ENCODE results near the gene COL2A1. TPM values are rescaled to one million over a fixed set of nuclear protein-coding genes. Genes with fewer than 3 reads are reported as not detected.

COL2A1 gene
- total RNA-seq, 1 experiment from 2014 or later = 201 TPM

DNA sequence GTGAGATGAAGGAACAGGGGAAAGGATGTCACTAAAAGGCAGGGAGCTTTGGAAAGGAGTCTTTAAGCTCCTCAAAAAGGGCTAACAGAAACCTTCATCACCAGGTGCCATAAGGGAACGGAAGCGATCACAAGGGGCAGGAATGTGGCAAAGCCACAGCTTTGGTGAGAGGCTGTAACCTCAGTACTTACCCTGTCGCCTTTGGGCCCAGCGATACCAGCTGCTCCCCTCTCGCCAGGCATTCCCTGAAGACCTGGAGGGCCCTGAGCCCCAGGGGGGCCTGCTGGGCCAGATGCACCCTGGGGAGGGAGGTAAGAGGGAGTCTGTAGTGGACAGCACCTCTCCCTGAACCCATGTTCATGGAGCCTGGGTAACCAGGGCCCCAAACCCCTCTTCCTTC is 22.0 kb downstream of the COL2A1 start:
- POLR2A ChIA-PET = no interaction called here
- no peak overlapping the region for H3K27ac Mint-ChIP-seq (ENCODE audit: unreplicated experiment)
- intact Hi-C loops (cut with micrococcal nuclease; ENCODE audit: unreplicated experiment) = no loop called here
- CTCF ChIA-PET = interaction anchor here (0.8 to 1.2 kb wide), 2 partner anchors 77 to 80 kb away, joined by 3 to 4 read pairs; partner anchors contain the start of gene VDR
- H3K4me3 Mint-ChIP-seq (ENCODE audit: unreplicated experiment) = no peak overlapping the region
- H3K9me3 Mint-ChIP-seq (ENCODE audit: unreplicated experiment) = no peaks in the 10 kb centered on the region
- no peak for DNase-seq
- no TSS peak for BruUV-seq (replicated peaks)
- H3K27me3 Mint-ChIP-seq (ENCODE audit: insufficient read depth, unreplicated experiment) = no peaks in the 10 kb centered on the region
- peaks cover 18% of the 10 kb centered on the region for H3K36me3 Mint-ChIP-seq (ENCODE audit: insufficient read depth, unreplicated experiment)
- Histone ChIP-seq H3K36me3 (ENCODE audit: control insufficient read depth, insufficient read depth, low read length) (no peaks in the 10 kb centered on the region; the same call in 1 of the 2 replicates), H3K9me3 (no peaks in the 10 kb centered on the region), H3K27me3 (replicated peaks; ENCODE audit: control insufficient read depth, insufficient read depth, low read length) (no peaks in the 10 kb centered on the region), H3K4me1 (no peaks in the 10 kb centered on the region), H3K4me3 (ENCODE audit: low read depth, low read length) (no peak overlapping the region)
- H3K4me1 Mint-ChIP-seq (ENCODE audit: low read depth, unreplicated experiment) = no peaks in the 10 kb centered on the region
- TF ChIP-seq, protein P1, sequence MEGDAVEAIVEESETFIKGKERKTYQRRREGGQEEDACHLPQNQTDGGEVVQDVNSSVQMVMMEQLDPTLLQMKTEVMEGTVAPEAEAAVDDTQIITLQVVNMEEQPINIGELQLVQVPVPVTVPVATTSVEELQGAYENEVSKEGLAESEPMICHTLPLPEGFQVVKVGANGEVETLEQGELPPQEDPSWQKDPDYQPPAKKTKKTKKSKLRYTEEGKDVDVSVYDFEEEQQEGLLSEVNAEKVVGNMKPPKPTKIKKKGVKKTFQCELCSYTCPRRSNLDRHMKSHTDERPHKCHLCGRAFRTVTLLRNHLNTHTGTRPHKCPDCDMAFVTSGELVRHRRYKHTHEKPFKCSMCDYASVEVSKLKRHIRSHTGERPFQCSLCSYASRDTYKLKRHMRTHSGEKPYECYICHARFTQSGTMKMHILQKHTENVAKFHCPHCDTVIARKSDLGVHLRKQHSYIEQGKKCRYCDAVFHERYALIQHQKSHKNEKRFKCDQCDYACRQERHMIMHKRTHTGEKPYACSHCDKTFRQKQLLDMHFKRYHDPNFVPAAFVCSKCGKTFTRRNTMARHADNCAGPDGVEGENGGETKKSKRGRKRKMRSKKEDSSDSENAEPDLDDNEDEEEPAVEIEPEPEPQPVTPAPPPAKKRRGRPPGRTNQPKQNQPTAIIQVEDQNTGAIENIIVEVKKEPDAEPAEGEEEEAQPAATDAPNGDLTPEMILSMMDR (IDR thresholded peaks at IDR 0.05; ENCODE audit: insufficient read depth in 1 of 2, low read depth in 1 of 2, low read length in 1 of 2, severe bottlenecking in 1 of 2, unreplicated experiment in 1 of 2) = no peak

DNA sequence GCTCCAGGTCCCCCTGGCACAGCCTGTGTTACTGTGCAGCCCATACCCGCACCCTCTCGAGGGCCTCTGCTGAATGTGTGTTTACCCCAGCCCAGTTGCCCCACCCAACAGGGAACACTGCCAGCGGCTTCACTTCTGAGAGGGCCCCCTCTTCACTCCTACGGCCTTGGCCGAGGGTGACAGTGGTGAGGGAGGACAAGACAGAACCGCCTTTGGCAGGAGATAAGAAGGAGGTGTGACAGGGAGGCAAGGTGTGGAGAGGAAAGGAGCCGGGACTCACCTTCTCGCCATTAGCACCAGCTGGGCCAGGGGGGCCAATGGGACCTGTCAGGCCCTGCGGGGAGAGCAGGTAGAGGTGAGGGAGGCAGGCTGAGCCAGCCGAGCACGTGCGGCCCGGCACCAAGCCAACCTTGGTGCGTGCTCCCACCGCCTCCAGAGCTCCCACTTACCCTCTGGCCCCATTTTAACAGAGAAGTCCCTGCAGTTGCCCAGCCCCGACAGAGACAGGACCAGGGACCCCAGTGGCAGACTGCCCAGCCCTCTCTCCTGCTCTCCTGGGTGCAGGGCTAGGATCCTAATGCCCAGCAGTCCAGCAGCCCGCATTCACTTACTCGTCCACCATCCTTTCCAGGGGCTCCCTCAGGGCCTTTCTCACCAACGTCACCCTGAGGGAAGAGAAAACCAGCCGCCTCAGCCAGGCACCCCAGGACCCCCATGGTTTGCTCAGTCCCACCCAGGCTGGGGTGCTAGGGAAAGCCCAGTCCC is 22.6 kb downstream of the COL2A1 start:
- Mint-ChIP-seq H3K4me1 (ENCODE audit: low read depth, unreplicated experiment) (no peaks in the 10 kb centered on the region), H3K9me3 (ENCODE audit: unreplicated experiment) (no peaks in the 10 kb centered on the region), H3K27me3 (ENCODE audit: insufficient read depth, unreplicated experiment) (no peaks in the 10 kb centered on the region), H3K36me3 (ENCODE audit: insufficient read depth, unreplicated experiment) (peaks cover 17% of the 10 kb centered on the region), H3K27ac (ENCODE audit: unreplicated experiment) (no peak overlapping the region), H3K4me3 (ENCODE audit: unreplicated experiment) (no peak overlapping the region)
- no TSS peak for BruUV-seq (replicated peaks)
- no peaks in the 10 kb centered on the region for H3K4me1 ChIP-seq
- no peaks in the 10 kb centered on the region for H3K9me3 ChIP-seq
- CTCF ChIA-PET = interaction anchor here (1.2 kb wide), 1 partner anchor 80 kb away, joined by 4 read pairs; no protein-coding TSS in a partner anchor
- TF ChIP-seq, protein P1 (IDR thresholded peaks at IDR 0.05; ENCODE audit: insufficient read depth in 1 of 2, low read depth in 1 of 2, low read length in 1 of 2, severe bottlenecking in 1 of 2, unreplicated experiment in 1 of 2) = no peak
- intact Hi-C loops (cut with micrococcal nuclease; ENCODE audit: unreplicated experiment) = no loop called here
- no peak for DNase-seq
- H3K27me3 ChIP-seq (replicated peaks; ENCODE audit: control insufficient read depth, insufficient read depth, low read length) = no peaks in the 10 kb centered on the region
- no peak overlapping the region for H3K4me3 ChIP-seq (ENCODE audit: low read depth, low read length)
- H3K36me3 ChIP-seq (ENCODE audit: control insufficient read depth, insufficient read depth, low read length) = no peaks in the 10 kb centered on the region; the same call in 1 of the 2 replicates
- POLR2A ChIA-PET = no interaction called here

DNA sequence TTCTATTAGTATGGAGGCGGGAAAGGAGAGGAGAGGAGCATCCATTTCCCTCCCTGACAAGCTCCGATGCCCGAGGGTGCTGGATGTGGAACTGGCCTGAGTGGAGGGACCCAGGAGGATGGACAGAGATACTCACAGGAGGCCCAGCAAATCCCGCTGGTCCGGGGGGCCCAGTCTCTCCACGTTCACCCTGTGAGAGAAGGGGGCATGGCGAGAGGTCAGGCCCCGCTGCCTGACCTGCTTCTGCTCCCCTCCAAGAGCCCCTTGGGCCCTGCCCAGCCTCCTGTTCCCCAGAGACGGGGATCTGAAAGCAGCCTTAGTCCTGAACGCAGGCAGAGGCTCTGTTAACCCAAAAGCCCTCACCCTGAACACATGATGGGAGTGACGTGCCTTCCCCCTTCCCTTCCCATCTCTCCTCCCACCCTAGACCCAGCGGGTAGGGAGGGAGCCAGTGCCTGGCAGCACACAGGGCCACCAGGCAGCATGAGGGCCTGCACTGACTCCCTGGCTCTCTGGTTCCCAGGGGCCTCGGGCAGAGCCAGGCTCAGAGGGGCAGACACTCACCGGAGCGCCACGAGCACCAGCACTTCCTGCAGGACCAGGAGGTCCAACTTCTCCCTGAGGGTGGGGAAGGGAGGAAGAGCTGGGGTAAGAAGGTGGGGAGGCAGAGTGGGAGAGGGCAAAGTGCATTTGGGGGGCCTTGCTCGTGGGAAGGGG is 23.3 kb downstream of the COL2A1 start:
- intact Hi-C loops (cut with micrococcal nuclease; ENCODE audit: unreplicated experiment) = no loop called here
- Histone ChIP-seq H3K27me3 (replicated peaks; ENCODE audit: control insufficient read depth, insufficient read depth, low read length) (no peaks in the 10 kb centered on the region), H3K36me3 (ENCODE audit: control insufficient read depth, insufficient read depth, low read length) (no peaks in the 10 kb centered on the region; the same call in 1 of the 2 replicates), H3K9me3 (no peaks in the 10 kb centered on the region), H3K4me3 (ENCODE audit: low read depth, low read length) (no peak overlapping the region), H3K4me1 (no peaks in the 10 kb centered on the region)
- H3K4me1 Mint-ChIP-seq (ENCODE audit: low read depth, unreplicated experiment) = no peaks in the 10 kb centered on the region
- ChIA-PET CTCF (interaction anchor here (1.2 to 1.5 kb wide), 2 partner anchors 18 to 81 kb away, joined by 4 to 5 read pairs; partner anchors contain the start of gene TMEM106C), POLR2A (no interaction called here)
- H3K36me3 Mint-ChIP-seq (ENCODE audit: insufficient read depth, unreplicated experiment) = peaks cover 17% of the 10 kb centered on the region
- no peak overlapping the region for H3K27ac Mint-ChIP-seq (ENCODE audit: unreplicated experiment)
- no peak overlapping the region for H3K4me3 Mint-ChIP-seq (ENCODE audit: unreplicated experiment)
- DNase-seq = no peak
- no TSS peak for BruUV-seq (replicated peaks)
- H3K27me3 Mint-ChIP-seq (ENCODE audit: insufficient read depth, unreplicated experiment) = no peaks in the 10 kb centered on the region
- TF ChIP-seq, protein P1 (IDR thresholded peaks at IDR 0.05; ENCODE audit: insufficient read depth in 1 of 2, low read depth in 1 of 2, low read length in 1 of 2, severe bottlenecking in 1 of 2, unreplicated experiment in 1 of 2) = no peak
- no peaks in the 10 kb centered on the region for H3K9me3 Mint-ChIP-seq (ENCODE audit: unreplicated experiment)
